Hindlimb muscle (tissue), 1 donor: Measurements from ENCODE around the gene TENT5C. TPM values are rescaled to one million over a fixed set of nuclear protein-coding genes. Genes with fewer than 3 reads are reported as not detected.

ENCODE experiments used
- DNase-seq: peaks from one replicate; pipeline ENCODE4 v3.0.0-alpha.2; 2013
- polyA plus RNA-seq: library from polyadenylated mRNA; unstranded; fragments of 120-200 nt; gene quantifications from one replicate; pipeline ENCODE4 v1.2.1, GENCODE V29; 2013; ENCODE audit not compliant: insufficient read length

Gene TENT5C
- polyA plus RNA-seq, 1 donor, result 2.2 TPM

DNA sequence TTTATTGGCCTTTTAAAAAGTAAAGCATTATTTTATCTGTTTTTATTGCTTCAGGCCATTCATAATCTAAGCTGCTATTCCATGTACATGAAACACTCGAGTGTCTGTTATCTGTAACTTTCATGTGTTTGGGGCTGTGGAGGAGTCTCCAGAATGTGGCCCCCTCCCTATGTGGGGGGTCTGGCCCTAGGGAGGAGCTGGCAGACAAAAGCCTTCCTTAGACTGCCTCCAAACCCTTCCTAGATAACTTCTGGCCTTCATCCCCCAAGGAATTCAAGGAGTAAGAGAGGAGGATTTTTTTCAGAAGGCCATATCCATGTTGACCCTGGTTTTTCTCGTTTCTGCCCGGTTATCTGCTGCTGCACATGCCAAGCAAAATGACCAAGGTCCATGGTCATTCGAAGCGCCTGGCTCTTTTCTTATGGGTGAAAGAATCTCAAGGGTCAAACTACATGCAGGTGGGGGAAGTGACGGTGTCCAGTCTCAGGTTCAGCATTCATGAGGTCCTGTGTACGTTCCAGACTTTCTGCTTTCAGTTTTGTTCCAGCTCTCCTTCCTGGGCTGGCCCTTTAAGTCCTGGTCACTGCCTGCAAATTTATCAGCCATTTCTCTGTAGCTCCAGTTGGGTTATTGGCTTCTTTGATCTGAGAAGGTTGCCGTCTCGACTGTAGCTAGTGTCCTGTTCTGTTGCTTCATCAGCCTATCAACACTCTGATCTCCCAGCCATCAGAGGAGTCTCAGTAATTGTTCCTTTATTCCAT lies 8.3 kb downstream of the TENT5C start:
- no peak for DNase-seq

DNA sequence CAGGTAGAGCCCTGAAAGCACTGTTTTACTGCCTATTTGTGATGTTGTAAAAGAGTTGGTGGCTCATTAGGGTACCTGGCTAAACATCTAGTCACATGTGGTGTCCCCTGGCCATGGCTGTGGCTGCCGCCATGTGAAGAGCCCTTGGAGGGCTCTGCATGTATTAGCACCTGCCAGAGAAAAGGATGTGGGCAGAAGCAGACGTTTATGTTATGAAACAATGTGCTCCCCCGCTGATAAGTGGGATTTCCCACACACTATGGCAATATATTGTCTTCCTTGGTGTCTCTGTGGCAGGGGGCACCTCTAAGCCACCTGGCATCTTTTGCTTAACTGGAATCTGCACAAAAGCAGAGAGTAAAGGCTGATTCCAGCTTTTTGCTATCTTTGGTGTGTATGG lies 9.6 kb downstream of the TENT5C start:
- DNase-seq, result no peak

DNA sequence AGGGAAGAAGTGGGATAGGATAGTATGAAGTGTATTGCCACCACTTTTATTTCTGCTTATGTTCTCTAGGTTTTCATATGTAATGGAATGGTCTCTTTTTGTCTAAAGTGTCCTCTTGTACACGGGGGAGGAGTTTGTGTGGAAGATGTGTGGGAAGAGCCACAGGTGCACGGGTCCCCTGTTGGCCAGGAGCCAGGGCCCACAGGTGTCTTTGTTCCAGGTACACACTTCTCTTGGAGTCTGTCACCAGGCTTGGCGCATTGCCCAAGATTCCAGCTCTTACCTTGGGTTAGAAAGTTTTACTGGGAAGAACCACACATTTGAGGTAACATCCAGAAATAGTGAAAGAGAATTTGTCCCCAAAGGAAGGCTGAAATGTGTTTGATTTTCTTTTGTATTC lies 10.5 kb downstream of the TENT5C start:
- no peak for DNase-seq

DNA sequence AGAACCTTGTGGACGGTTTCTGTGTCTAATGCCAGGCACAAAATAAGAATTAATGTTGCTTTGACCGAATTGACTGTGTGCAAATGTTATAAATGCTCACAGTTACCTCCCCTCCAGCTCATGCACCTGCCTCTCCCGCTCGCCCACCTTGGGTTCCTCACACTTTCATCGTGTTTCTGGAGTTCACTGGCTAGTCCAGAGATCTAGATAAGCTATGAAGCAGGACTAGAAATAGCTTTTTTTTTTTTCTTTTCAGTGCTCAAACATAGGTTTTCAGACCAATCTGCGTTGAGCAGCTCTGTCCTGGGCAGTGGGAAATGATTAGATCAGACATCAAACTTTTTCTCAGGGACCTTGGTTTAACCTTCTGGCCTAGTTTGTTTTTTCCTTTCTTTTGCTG lies 11.1 kb downstream of the TENT5C start:
- DNase-seq, result no peak

DNA sequence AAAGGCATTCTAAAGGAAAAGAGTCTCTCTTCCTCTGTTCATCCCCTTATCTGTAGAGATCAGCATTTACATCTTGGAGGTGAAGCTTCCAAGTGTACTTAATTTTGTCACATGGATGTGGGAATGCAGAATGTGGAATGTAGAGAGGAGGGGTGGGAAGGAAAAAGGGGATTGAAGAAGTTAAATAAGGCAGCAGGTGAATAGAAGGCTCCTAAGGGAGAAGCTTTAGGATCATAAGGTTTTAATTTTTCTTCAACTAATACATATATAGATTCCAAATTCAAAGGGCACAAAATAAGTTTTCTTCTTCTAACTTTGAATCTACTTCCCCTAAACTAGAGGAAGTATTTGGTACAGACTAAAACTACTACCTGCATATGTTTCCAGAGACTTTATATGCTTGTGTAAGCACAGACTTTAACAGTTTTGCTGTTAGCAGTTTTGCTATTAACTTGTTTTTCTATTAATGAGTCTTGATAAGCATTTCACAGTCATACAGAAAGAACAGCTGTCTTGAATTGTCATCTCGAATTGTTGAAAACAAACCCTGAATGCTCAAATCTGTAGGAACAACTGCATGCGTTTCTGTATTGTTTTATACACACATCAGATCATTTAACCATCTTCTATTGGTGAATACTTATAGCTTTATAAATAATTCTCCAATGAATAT lies 12.7 kb downstream of the TENT5C start:
- no peak for DNase-seq

DNA sequence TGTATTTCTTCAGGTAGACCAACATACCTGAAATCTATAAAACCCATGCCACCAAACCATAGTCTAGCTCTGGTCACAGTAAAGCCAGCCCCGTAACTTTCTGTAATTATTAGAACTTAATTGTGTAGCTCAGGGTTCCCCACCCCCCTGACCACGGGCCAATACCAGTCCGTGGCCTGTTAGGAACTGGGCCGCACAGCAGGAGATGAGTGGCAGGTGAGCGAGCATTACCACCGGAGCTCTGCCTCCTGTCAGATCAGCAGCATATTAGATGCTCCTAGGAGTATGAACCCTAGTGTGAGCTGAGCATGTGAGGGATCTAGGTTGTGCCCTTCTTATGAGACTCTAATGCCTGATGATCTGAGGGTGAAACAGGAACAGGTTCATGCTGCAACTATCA lies 14.6 kb downstream of the TENT5C start:
- no peak for DNase-seq

DNA sequence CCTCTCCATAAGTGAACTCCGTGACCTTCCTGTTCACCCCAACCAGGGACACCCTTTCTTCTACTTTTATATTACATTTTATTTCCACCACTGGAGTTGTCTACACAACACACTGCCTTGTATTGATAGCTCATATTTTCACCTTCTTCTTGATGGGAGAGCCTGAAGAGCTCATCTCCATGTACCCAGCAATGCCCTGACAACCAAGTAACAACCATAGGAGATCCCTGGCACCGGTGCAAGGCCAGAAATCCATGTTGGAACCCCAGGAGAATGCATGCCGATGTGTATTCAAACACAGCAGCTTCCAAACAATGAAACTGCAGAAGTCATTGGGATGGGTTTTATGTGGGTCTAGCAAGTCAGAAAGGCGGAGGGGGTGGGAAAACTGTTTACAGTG lies 15.5 kb downstream of the TENT5C start:
- DNase-seq, result no peak

DNA sequence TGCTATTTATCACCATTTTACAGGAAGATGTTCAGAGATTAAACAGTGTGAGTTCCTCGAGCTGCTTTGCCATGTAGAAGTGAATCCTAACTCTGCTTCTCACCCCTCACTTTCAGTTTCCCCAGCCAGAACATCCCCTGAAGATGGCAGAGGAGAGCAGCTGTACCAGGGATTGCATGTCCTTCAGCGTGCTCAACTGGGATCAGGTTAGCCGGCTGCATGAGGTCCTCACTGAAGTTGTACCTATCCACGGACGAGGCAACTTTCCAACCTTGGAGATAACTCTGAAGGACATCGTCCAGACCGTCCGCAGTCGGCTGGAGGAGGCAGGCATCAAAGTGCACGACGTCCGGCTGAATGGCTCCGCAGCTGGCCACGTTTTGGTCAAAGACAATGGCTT lies 16.9 kb downstream of the TENT5C start:
- DNase-seq, result no peak

DNA sequence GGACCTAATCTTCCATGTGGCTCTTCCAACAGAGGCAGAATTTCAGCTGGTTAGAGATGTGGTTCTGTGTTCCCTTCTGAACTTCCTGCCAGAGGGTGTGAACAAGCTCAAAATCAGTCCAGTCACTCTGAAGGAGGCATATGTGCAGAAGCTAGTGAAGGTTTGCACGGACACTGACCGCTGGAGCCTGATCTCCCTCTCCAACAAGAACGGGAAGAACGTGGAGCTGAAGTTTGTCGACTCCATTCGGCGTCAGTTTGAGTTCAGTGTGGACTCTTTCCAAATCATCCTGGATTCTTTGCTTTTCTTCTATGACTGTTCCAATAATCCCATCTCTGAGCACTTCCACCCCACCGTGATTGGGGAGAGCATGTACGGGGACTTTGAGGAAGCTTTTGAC lies 17.3 kb downstream of the TENT5C start:
- no peak for DNase-seq

DNA sequence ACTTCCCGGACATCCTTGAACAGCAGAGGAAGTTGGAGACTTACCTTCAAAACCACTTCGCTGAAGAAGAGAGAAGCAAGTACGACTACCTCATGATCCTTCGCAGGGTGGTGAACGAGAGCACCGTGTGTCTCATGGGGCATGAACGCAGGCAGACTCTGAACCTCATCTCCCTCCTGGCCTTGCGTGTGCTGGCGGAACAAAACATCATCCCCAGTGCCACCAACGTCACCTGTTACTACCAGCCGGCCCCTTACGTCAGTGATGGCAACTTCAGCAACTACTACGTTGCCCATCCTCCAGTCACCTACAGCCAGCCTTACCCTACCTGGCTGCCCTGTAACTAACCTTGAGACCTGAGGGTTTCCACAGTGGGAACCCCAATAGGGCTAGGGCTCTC lies 17.9 kb downstream of the TENT5C start:
- no peak for DNase-seq

DNA sequence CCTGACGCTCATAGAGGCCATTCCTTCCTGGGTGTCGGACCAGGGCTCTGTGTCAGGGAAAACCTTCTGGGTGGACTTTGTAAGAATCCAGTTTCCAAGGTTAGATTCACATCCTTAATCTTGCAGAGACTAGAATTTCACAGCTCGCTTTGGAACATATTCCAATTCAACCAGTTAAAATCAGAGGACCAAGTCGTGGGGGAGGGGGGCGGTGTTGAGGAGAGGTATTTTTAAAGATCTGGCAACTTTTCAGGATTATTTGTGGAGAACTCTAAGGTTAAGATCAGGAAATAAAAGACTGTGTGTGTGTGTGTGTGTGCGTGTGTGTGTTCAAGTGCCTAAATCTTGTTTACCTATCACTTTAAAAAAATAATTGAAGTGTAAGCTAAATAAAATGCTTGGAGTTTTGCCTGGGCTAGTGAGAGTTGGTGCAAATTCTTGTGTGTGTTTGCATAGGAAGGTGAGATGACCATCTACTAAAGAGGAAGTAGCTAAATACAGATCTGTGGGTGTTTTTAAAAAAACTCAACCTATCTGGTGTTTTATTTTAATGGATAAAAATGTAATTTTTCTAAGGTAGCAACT lies 21.8 kb downstream of the TENT5C start:
- DNase-seq, result no peak

DNA sequence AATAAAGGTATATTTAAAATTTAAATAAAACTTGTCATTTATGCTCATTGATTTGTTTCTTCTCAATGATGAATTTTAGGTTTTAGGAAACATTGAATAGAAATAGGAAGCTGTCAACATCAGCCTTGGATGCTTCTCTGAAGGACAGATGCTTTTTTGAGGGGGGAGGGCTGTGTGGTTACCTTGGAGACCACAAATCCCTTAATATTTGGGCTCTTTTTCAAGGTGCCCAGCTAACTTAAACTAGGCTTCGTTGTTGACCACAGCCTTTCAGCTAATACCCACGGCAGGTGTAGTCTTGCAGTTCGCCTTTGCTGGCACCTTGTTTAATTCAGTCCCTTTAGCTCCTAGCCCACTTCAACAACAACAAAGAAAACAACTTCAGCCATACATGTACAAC lies 22.5 kb downstream of the TENT5C start:
- no peak for DNase-seq

DNA sequence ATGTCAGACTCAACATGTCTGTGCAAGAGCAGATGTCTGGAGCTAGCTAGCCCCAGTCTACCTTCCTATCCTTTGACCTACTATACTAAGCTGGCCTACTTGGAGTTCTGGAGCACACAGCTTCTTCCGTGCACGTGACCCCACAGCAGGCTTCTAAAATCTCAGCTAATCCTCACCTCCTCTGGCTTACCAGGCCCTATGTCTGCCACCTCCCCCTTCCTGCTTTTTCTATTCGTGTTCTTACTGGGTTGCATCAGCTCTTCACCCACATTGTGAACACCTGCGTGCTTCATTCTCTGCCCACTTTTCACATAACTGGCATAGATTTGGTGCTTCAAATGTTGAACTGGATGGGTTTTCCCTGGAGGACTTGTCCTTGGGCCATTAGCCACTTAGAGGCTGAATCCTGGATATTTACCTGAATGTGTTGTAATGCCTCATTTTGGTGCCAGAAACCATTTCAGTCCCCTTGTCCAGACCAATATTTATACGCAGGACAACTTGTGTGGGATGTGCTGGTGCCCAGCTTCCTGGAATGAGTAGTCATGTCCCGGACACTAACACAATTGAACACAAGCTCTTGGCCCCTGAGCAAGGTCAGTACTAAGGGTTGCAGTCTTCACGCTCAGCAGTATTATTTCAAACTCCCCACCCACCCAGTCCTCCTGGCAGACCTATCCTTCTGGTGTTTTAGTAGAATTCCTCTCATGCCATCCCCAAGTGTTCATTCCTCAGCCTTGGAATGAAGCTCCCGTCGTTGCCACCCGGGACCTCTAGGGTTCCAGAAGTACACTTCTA lies 24.0 kb downstream of the TENT5C start:
- no peak for DNase-seq

DNA sequence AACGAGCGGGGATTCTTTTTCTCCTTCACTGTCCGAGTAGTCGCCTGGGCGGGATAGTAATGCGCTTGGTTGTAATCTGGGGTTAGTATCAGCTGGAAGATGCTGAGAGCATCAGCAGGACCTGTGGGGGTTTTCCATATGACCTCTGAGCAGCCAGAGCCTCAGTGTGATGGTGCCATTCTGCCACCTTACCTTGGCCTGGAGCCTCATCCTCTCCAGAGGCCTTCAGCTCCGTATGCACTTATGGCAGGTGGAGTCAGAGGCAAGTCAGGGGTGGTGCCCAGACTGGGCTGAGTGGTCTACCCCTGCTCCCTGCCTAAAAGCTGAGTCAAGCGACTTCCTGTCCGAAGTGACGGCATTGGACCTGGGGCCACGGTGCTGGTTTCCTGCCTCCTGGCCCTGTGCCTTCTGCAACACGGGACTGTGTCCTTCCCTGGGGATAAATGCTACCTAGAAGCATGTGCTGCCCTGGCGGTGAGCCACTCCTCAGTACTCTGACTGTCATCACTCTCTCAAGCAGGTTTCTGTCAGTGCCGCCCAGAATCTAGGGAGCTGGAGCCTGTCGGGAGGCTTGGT lies 24.7 kb downstream of the TENT5C start:
- DNase-seq, result no peak

DNA sequence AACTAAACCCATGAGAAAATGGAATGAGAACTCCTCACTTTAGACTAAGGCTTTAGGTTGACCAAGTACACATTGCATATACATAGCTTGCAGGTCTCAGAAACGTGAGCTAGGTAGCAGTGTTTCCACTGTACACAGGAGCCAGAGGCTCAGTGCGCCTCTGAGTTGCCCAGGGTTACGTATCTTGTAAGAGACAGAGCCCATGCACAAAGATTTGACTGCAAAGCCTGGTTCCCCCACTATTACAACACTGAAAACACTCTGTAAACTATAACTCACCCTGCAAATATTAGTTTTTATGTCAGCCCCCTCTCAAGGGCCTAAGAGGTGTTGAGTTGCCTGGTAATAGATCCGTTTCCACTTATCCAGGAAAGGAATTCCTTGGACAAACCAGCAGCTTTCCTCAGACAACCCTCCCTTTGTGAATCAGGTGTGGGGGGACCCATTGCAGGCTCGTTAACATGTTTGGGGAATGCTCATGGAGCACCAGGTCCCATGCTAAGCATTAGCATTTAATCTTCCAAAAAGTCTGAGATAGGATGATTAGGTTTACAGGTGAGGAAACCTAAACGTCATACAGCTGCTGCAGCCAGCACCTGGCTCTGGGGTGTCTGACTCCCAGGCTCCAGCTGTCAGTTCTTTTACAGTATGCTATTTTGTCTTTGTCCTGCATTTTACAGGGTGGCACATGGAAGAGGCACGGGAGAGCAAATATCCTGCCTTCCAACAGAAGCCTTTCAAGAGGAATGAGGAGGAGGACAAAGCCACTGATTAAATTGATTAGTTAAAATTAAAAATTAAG lies 25.7 kb downstream of the TENT5C start:
- no peak for DNase-seq

DNA sequence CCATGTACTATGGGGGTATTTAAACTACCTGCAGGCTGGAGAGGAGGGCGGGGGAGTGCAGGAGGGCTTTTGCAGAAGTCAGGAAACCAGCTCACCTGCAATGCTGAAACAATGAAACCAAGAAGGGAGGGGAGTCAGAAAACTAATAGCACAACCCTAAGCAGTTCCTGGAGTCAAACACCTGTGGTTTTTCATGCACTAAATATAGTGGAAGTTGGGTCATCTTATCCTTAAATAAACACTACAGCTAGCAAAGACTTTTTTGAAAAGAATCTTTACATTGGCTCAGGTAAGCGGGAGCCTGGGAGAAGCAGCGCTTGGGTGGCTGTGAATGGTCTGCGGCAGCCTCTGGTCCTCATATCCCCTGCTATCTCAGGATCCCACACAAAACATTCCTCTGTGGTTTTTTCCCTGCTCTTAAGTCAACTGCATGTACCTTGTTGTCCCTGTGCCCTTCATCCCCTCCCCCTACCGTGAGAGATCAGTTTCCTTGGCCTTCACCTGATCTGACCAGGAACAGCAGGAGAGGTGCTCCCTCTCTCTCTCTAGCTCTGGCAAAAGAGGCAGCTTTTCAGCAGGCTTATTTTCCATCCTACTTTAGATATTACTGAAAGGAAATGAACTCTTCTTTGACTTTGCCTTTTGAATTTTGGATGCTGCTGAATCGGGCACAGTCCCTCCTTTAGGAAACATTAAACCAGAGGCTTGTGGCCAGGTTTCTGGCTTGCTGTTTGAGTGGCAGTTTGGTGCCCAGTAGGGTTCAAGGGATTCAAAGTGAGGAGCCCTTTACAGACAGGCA lies 26.6 kb downstream of the TENT5C start:
- DNase-seq, result no peak

DNA sequence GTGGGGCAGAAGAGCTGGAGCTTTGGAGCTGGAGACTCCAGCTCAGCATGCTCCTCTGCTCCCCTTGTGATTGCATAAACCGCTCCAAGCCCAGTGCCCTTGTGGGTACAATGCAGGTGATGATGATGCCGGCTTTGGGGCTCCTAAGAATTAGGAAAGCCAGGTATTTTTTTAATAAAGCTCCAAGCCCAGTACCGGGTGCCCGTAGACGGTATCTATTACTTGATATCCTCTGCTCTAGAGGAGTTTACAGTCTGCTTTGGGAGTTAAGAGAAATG lies 27.2 kb downstream of the TENT5C start:
- DNase-seq, result no peak

DNA sequence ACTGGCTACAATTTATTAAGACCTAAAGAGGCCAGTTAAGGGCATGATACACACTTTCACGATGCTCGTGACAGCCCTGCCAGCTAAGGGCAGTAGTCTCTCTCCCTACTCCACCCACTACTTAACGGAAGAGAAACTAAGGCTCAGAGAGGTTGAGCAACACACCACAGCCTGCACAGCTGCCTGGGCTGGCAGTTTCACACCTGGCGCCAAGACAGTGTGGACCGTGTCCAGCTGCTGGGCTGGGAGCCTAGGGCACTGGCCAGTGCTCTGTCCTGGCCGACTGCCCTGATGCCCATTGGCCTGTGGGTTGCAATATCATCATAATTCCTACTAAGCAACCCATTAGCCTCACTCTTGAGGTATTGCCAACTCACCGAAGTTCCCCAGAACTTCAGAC lies 27.6 kb downstream of the TENT5C start:
- DNase-seq, result no peak

DNA sequence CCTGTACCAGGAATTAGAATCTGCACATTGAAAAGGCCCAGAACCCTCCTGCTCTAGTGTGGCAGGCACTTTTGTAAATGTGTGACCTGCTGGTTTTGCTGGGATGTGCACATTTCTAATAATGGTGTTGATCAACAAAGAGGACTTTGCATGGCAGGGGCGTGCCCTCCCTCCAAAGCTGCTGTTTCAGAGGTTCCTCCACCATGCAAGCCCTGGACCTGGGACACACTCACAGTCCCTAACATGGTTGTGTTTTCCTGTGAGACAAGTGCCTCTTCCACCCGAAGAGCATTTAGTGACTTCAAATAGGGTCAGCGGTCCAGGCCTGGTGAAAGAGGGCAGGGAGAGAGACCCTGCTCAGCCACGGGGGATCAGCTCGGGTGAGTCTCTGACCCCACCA lies 28.1 kb downstream of the TENT5C start:
- no peak for DNase-seq

DNA sequence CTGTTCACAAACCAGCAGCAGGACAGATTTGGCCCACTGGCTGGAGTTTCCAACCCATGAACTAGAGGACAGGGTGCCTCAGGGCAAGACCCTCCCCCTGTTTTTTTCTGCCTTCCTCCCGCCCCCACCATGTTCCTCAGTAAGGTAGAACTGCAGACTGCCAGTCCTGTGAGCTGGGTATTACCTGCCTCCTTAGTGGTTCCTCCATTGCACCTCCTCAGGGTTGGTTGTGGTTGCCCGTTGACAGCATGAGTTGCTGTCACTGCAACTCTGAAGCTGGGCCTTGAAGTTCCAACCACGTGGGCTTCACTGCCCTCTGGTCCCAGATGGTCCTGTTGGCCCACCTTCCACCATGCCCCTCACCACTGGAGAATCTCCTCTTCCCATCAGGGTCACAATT lies 28.8 kb downstream of the TENT5C start:
- DNase-seq, result no peak

DNA sequence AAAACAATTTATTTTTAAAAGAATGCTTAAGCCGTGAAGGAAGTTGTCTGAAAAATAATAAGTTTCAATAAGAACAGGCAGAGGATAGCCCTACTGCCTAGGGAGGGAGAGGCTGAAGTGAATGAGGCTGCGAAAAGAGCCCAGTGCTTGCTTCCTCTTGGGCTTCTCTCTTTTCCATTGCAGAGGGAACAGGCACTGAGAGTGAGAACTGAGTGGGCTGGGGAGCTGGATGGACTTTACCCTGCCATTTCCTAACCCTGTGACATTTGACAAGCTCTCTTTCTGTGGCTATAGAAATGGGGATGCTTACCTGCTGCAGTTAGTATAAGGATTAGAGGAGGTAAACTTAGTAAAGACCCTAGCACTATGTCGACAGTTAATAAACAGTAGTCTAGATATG lies 30.0 kb downstream of the TENT5C start:
- DNase-seq, result no peak
